Liver (tissue), 9 donors: ENCODE data around the gene AJAP1. TPM values are rescaled to one million over a fixed set of nuclear protein-coding genes. Genes with fewer than 3 reads are reported as not detected.

Source experiments
- DNase-seq: peaks from one replicate; pipeline ENCODE4 v3.0.0-alpha.2; 2017; ENCODE audit warnings: low spot score
- H3K27ac ChIP-seq, 2 donors: one replicate each; pipeline ENCODE4 v1.7.0; 2013; ENCODE audit warnings: inconsistent platforms in 2 of 2, low read length in 2 of 2, control low read depth in 1 of 2, low read depth in 1 of 2, mild to moderate bottlenecking in 1 of 2
- H3K27me3 ChIP-seq, 4 donors: one replicate each; pipeline versions ENCODE4 v1.6.1 to v1.7.0; 2013; ENCODE audit warnings: low read length in 3 of 4, inconsistent platforms in 1 of 4, mild to moderate bottlenecking in 1 of 4, moderate library complexity in 1 of 4; ENCODE audit not compliant: control insufficient read depth in 4 of 4, insufficient read depth in 4 of 4
- H3K36me3 ChIP-seq, 4 donors: one replicate each; pipeline versions ENCODE4 v1.6.1 to v1.7.0; 2013; ENCODE audit warnings: low read length in 3 of 4, mild to moderate bottlenecking in 3 of 4, low read depth in 1 of 4, moderate library complexity in 1 of 4; ENCODE audit not compliant: control insufficient read depth in 4 of 4, insufficient read depth in 3 of 4
- H3K4me1 ChIP-seq, 4 donors: one replicate each; pipeline versions ENCODE4 v1.6.1 to v1.7.0; 2013; ENCODE audit warnings: low read length in 3 of 4, mild to moderate bottlenecking in 3 of 4, moderate library complexity in 1 of 4; ENCODE audit not compliant: control insufficient read depth in 4 of 4, insufficient read depth in 4 of 4
- H3K4me3 ChIP-seq, 3 donors: one replicate each; pipeline versions ENCODE4 v1.6.1 to v1.7.0; 2013; ENCODE audit warnings: low read length in 3 of 3, control low read depth in 1 of 3, low read depth in 1 of 3, mild to moderate bottlenecking in 1 of 3
- H3K9ac ChIP-seq, 2 donors: one replicate each; pipeline ENCODE4 v1.7.0; 2013; ENCODE audit warnings: low read length in 2 of 2, mild to moderate bottlenecking in 2 of 2, moderate library complexity in 2 of 2, control low read depth in 1 of 2, low read depth in 1 of 2
- H3K9me3 ChIP-seq, 4 donors: one replicate each; pipeline versions ENCODE4 v1.6.1 to v1.7.0; 2013; ENCODE audit warnings: low read length in 3 of 4; ENCODE audit not compliant: control insufficient read depth in 4 of 4
- ATF3 ChIP-seq: IDR thresholded peaks from 2 replicates; pipeline ENCODE4 v1.6.1; 2016; ENCODE audit warnings: antibody characterized with exemption
- CTCF ChIP-seq: fragments of 150-350 bp; IDR thresholded peaks from 2 replicates; pipeline ENCODE4 v1.5.1; 2017; ENCODE audit warnings: improper control_type of control experiment, low read depth, low read length; ENCODE audit not compliant: missing input control
- EGR1 ChIP-seq, 2 donors: IDR thresholded peaks; 2 replicates each; pipeline ENCODE4 v1.6.1; 2016 to 2018; ENCODE audit warnings: antibody characterized with exemption in 2 of 2, low read depth in 2 of 2
- FOXA1 ChIP-seq: IDR thresholded peaks from 2 replicates; pipeline ENCODE4 v1.6.1; 2016; ENCODE audit warnings: antibody characterized with exemption
- FOXA2 ChIP-seq: IDR thresholded peaks from 2 replicates; pipeline ENCODE4 v1.6.1; 2016; ENCODE audit warnings: antibody characterized with exemption
- GABPA ChIP-seq, 2 donors: IDR thresholded peaks in 1 of 2; conservative IDR thresholded peaks in 1 of 2; 2 replicates each; pipeline ENCODE4 v1.6.1; 2016; ENCODE audit warnings: antibody characterized with exemption in 2 of 2, mild to moderate bottlenecking in 1 of 2, moderate library complexity in 1 of 2
- HNF4A ChIP-seq, 2 donors: conservative IDR thresholded peaks; 2 replicates each; pipeline ENCODE4 v1.6.1; 2016; ENCODE audit warnings: antibody characterized with exemption in 2 of 2, mild to moderate bottlenecking in 2 of 2
- HNF4G ChIP-seq: IDR thresholded peaks from 2 replicates; pipeline ENCODE4 v1.6.1; 2016; ENCODE audit warnings: antibody characterized with exemption
- JUND ChIP-seq, 2 donors: IDR thresholded peaks; 2 replicates each; pipeline ENCODE4 v1.6.1; 2016; ENCODE audit warnings: antibody characterized with exemption in 2 of 2
- MAX ChIP-seq: IDR thresholded peaks from 2 replicates; pipeline ENCODE4 v1.6.1; 2016; ENCODE audit warnings: antibody characterized with exemption
- NR2F2 ChIP-seq: IDR thresholded peaks from 2 replicates; pipeline ENCODE4 v1.6.1; 2016; ENCODE audit warnings: antibody characterized with exemption
- RAD21 ChIP-seq, 2 donors: IDR thresholded peaks; 2 replicates each; pipeline ENCODE4 v1.6.1; 2016; ENCODE audit warnings: antibody characterized with exemption in 2 of 2, mild to moderate bottlenecking in 2 of 2
- REST ChIP-seq: IDR thresholded peaks from 2 replicates; pipeline ENCODE4 v1.6.1; 2016; ENCODE audit warnings: antibody characterized with exemption, mild to moderate bottlenecking
- RXRA ChIP-seq, 2 donors: IDR thresholded peaks; 2 replicates each; pipeline ENCODE4 v1.6.1; 2017 to 2018; ENCODE audit warnings: antibody characterized with exemption in 2 of 2, mild to moderate bottlenecking in 1 of 2
- SP1 ChIP-seq: IDR thresholded peaks from 2 replicates; pipeline ENCODE4 v1.6.1; 2018; ENCODE audit warnings: antibody characterized with exemption, mild to moderate bottlenecking
- TAF1 ChIP-seq: conservative IDR thresholded peaks from 2 replicates; pipeline ENCODE4 v1.6.1; 2016; ENCODE audit warnings: antibody characterized with exemption, mild to moderate bottlenecking
- YY1 ChIP-seq: IDR thresholded peaks from 2 replicates; pipeline ENCODE4 v1.6.1; 2016; ENCODE audit warnings: antibody characterized with exemption, mild to moderate bottlenecking
- ZBTB33 ChIP-seq: IDR thresholded peaks from 2 replicates; pipeline ENCODE4 v1.6.1; 2016; ENCODE audit warnings: antibody characterized with exemption
- WGBS: extraction: QIAGEN DNeasy Blood & Tissue Kit; methylation state at CpG from one replicate; pipeline ENCODE4 v1.1.7; 2013; 5-methylcytosine and 5-hydroxymethylcytosine counted together
- polyA plus RNA-seq, 2 donors: library from polyadenylated mRNA; stranded (reverse) in 1 of 2; unstranded in 1 of 2; fragments of 200-250 nt in 1 of 2; fragments of >200 nt in 1 of 2; fragmentation: Nextera tagmentation in 1 of 2; extraction: Ambion mirVana in 1 of 2; gene quantifications; one replicate each; pipeline versions ENCODE4 v1.2.1 to v1.2.3, GENCODE V29; 2013 to 2015
- total RNA-seq, 2 donors: library from RNA; depleted of rRNA; stranded (reverse); fragments of >200 nt; gene quantifications; one replicate each; pipeline ENCODE4 v1.2.3, GENCODE V29; 2014
- donor health status: healthy.
- donor health status: healthy.
- donor health status: healthy.
- donor health status: healthy.
- donor health status: healthy.

Gene AJAP1
- total and polyA plus RNA-seq, 4 donors, result under 0.01 to 0.21 (median 0.08) TPM; not detected in 1

- Histone ChIP-seq H3K4me1 (no peaks in the 10 kb centered on the region), H3K9me3 (no peaks in the 10 kb centered on the region), H3K4me3 (no peak overlapping the region), H3K36me3 (no peaks in the 10 kb centered on the region), H3K27ac (no peak overlapping the region), H3K9ac (no peak overlapping the region), H3K27me3 (peaks cover 0 to 3% (median under 1%) of the 10 kb centered on the region in 4 donors)
- WGBS, result 86% methylated on average over 5 of the region's 5 CpGs
- DNase-seq, result no peak
- TF ChIP-seq YY1 (no peak), SP1 (no peak), MAX (no peak)
Measured at GRCh38 chr1:4664095-4664494, 9.7 kb downstream of the AJAP1 start.

GRCh38 chr1:4664606-4665005 is 10.2 kb downstream of the AJAP1 start:
- TF ChIP-seq TAF1, result no peak
- TF ChIP-seq MAX, result no peak
- TF ChIP-seq FOXA1, result no peak
- TF ChIP-seq EGR1 (IDR thresholded peaks at IDR 0.05; ENCODE audit: low read depth in 2 of 2), result no peak
- no peak for TF ChIP-seq JUND (IDR thresholded peaks at IDR 0.05)
- no peak for TF ChIP-seq CTCF
- TF ChIP-seq FOXA2, result no peak
- no peak for TF ChIP-seq YY1
- no peak for TF ChIP-seq REST
- TF ChIP-seq ZBTB33, result no peak
- TF ChIP-seq NR2F2, result no peak
- TF ChIP-seq GABPA (IDR thresholded peaks at IDR 0.05 in 1 of 2, conservative IDR thresholded peaks at IDR 0.05 in 1 of 2), result no peak
- no peak for TF ChIP-seq HNF4A (conservative IDR thresholded peaks at IDR 0.05)
- TF ChIP-seq HNF4G, result no peak
- no peak for TF ChIP-seq RAD21 (IDR thresholded peaks at IDR 0.05)
- no peak for TF ChIP-seq ATF3
- no peak for TF ChIP-seq RXRA (IDR thresholded peaks at IDR 0.05)
- no peak for TF ChIP-seq SP1
- WGBS, result 72% methylated on average over 8 of the region's 8 CpGs
- Histone ChIP-seq H3K36me3 (no peaks in the 10 kb centered on the region), H3K9me3 (no peaks in the 10 kb centered on the region), H3K27ac (no peak overlapping the region), H3K4me3 (no peak overlapping the region), H3K27me3 (peaks cover 0 to 3% (median 0%) of the 10 kb centered on the region in 4 donors), H3K4me1 (no peaks in the 10 kb centered on the region), H3K9ac (no peak overlapping the region)
- no peak for DNase-seq
